Kidney tubule cell (primary cell): ENCODE measurements around the gene CTIF.

Experiments used
- DNase-seq: peaks from one replicate; pipeline ENCODE4 v3.0.0-alpha.2; 2018; ENCODE audit warnings: low spot score

Gene CTIF

DNA sequence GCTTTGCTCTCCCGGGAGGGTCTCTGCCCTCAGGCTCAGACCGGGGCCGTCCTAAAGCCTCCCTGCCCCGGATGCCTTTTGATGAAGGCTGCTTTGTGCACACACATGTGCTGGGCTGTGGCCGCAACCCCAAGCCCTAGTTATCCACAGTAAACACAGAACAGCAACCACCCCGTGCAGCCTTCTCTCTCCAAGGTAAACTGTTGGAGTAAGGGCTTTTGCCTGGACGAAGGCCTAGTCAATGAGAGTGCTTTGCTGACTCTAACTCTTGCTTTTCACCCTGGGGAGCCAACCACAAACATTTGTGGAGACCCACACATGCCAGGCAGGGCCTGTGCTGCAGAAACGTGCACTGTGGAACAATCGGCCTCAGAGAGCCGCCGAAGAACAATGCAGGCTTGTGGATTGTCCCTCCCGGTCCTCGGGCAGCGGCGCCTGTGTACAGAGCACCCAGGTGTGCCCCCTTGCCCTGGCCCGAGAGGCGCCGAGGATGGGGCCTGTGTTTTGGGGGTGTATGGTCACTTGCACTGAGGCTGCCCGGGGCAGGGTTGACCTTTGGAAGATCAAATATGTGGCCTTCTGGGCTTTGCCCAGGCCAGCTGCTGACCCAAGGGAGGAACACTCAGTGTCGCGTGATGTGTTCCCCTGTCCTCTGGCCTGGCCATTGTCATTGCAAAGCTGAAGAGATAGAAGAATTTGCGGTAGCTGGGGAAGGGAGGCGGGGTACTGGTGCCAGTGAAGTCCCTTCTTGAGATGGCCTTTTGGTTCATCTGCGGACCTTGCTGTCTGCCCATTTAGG is 37.0 kb downstream of the CTIF start:
- DNase-seq = no peak

- DNase-seq = no peak
Measured at GRCh38 chr18:48576457-48576771, 37.6 kb downstream of the CTIF start.

- no peak for DNase-seq
Measured at GRCh38 chr18:48577478-48578190, 38.8 kb downstream of the CTIF start.

GRCh38 chr18:48578289-48578688 is 39.5 kb downstream of the CTIF start:
- DNase-seq = no peak

GRCh38 chr18:48580066-48580465 is 41.2 kb downstream of the CTIF start:
- DNase-seq = no peak

GRCh38 chr18:48580782-48581181 is 42.0 kb downstream of the CTIF start:
- no peak for DNase-seq

DNA sequence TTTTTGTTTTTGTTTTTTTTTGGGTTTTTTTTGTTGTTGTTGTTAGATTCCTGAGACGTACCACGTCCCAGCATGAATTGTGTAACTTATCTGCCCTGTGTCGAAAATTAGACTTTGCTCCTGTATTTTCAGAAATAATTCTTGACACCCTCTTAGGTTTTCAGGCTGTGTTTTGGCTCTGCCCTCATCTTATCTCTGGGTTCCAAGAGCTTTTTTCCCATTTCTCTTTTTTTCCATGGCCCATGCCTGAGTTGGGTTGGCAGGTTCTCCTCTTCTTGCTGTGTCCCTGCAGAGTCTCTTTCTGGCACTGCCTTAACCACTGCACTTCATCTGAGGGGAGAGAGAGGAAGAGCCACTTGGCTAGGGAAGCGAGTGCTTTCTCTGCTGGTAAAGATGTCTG is 42.4 kb downstream of the CTIF start:
- no peak for DNase-seq

DNA sequence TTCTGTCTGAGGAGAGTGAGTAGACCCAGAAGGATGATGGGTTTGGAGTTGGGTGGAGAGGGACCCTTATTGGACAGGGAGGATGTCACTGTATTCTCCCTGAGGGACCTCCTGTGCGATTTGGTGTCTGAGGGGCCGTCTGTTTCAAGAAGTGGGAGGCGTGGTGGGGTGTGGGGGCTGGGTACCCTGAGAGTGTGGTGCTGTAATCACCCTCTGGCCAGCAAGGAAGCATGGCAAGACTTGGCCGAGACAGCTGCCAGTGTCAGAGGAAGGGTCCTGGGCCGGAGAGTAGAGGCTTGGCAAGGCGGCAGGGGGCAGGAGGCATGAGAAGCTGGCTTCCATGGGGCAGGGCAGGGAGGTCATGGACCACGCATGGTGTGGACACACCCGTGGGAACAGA is 43.1 kb downstream of the CTIF start:
- DNase-seq = no peak

GRCh38 chr18:48582946-48583345 is 44.1 kb downstream of the CTIF start:
- DNase-seq = no peak

DNA sequence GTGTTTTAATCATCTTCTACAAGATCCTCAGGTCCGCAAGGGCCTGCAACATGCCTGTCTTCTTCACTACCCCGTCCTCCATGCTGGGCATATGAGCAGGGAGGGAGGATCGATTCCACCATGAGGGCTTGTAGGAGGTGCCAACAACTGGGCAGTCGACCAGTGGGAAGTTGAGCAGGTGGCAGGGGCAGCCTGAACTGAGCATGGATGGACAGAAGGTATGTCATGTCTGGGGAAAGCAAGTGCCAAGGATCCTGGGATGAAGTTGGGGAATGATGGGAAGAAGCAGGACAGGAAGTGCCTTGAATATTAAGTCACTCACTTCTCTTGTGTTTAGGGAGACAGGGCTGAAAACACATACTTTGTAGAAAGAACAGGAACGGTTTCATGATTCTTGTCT is 44.7 kb downstream of the CTIF start:
- peak; percentile 7 for DNase-seq

DNA sequence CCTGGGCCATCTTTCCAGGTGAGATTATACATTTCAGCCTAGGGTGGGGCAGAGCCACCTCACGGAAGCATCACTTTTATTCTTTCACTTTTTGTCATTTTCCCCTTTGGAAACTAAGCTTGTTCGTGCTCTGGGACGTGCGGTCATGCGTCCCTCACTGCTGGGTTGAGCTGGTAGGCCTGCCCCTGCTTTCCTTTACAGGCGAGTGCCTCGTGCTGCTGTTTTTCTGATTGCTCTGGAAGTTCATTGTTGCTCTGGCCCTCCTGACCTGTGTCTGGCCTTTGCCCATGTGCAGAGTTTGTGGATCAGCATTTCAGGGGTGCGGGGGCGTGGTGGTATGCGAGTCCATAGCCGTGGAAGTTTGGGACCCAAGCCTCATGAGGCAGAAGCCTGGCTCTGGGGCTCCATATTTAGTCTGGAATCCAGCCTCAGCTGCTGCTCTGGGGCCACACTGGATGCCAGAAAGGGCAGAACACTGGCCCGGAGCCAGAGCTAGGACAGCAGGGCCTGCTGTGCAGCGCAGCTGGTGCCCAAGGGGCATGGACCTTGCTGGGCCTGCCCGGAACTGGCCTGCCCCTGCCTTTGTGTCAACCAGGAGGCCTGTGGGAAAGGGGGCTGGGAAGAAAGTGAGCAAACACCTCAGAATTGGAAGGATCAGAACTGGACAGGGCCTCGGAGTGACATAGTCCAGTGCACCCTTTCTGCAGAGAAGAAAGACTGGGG is 51.1 kb downstream of the CTIF start:
- peak; percentile 26 for DNase-seq

DNA sequence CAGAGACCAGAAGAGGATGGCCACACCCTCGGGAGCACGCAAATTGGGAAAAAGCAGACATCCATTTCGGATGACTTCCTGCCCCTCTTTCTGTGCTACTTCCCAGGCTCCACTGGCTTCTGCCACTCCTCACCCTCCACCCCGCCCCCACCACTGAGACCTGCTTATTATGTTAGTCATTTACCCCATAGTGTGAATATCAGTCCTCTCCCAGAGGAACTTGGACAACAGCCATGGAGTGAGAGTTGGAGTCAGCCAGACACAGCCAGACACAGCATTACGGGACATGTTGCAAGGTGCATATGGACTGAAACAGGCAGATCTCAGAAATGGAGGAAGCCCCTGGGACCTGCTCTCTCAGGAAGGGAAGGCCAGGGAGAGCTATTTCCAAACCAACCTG is 51.8 kb downstream of the CTIF start:
- peak; percentile 80 for DNase-seq

DNA sequence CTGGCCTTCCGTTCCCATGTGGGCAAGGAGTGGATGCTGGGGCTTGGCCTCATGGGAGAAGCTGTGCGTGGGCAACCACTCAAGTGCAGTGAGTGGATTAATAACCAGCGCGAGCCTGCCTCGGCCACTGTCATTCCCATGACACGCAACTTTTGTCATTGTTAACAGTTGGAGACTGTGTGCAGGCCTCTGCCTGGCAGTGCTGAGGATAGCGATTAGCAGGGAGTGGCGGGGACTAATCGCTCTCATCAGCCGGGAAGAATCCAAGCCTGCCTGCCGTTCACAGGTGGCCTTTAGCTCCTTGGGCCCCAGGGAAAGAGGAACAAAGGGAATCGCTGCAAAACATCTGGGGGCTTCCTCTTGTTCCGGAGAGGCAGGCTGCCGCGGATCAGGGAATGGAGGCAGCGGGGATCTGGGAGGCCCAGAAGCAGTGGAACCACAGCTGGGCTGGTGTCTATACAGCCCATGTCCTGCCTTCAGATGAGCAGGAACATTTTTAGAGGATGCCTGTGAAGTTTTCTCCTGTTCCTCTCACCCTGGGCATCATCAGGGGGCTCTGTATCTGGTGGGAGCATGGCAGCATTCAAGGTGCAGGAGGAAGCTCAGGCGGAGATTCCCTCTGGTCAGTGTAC is 53.8 kb downstream of the CTIF start:
- DNase-seq = no peak

- no peak for DNase-seq
Measured at GRCh38 chr18:48594471-48595094, 55.8 kb downstream of the CTIF start.

- no peak for DNase-seq
Measured at GRCh38 chr18:48595703-48596218, 56.9 kb downstream of the CTIF start.

DNA sequence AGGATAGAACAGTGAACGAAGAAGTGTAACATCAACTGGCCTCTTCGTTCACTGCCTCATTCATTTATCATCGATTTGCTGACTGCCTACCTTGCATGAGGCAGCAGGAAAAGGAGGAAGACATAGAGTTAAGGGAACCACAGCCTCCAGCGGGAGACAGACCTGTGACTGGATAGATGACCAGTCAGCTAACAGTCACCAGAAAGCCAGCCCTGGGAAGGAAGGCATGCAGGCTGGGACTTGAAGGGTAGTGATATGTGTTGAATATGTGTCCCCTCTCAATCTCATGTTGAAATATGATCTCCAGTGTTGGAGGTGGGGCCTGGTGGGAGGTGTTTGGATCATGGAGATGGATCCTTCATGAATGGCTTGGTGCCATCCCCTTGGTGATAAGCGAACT is 58.3 kb downstream of the CTIF start:
- peak; percentile 6 for DNase-seq

DNA sequence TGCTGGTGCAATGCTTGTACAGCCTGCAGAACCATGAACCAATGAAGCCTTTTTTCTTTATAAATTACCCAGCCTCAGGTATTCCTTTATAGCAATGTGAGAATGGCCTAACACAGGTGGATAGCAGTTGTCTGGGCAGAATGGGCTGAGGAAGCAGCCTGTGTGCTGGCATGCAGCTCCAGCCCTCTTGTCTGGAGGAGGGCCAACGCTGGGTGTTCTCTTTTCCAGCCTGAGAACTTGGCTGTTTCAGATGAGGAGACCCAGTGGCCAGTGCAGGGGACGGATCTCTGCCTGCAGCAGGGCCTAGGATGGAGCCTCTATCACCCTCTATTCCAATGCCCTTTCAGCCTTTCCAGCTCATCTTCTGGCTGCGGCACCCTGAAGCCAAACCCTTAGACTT is 58.8 kb downstream of the CTIF start:
- no peak for DNase-seq

GRCh38 chr18:48599391-48599790 is 60.6 kb downstream of the CTIF start:
- DNase-seq = no peak

- DNase-seq = no peak
Measured at GRCh38 chr18:48600046-48600445, 61.2 kb downstream of the CTIF start.

DNA sequence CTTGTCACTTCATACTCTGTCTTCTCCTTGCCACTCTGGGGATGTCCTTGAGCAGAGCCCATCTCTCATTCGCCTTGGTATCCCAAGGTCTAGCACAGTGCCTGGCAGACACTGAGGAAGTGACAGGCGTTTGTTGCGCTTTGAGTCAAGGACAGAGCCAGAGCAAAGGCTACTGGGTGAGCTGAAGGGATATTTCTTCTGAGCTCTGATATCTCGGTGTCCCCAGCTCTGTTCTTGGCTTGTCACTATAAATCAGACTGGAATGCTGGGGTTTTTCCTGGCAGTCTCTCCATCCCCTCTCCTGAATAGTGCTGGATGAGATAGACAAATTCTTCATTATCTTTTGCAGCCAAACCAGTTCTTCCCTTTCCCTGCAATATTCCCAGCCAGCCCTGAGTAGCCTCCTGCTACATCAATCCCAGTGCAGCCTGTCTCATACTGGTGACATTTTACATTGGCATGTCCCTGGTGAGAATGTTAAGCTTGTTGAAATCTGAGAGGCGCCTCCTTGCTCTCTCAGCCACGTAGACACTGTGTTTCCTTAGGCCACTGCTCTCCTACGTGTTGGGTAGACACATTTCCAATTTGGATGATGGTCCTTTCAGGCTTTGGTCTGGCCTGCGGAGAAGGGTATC is 61.7 kb downstream of the CTIF start:
- no peak for DNase-seq

- no peak for DNase-seq
Measured at GRCh38 chr18:48601343-48601742, 62.5 kb downstream of the CTIF start.
